Measurements from ENCODE around the gene SH3BP5. TPM values are rescaled to one million over a fixed set of nuclear protein-coding genes. Genes with fewer than 3 reads are reported as not detected.

Gene SH3BP5
- total RNA-seq, 1 donor: 9.1 TPM

- TF ChIP-seq CTCF (IDR thresholded peaks at IDR 0.05; ENCODE audit: insufficient read depth, low read depth, low read length): no peak
- no peak for DNase-seq (ENCODE audit: low read depth)
- no peak overlapping the region for H3K4me3 ChIP-seq (ENCODE audit: low read depth, low read length)
These were observed 42.7 kb downstream of the SH3BP5 start for GRCh38 chr3:15289661-15290060.

- TF ChIP-seq CTCF (IDR thresholded peaks at IDR 0.05; ENCODE audit: insufficient read depth, low read depth, low read length): no peak
- no peak for DNase-seq (ENCODE audit: low read depth)
- H3K4me3 ChIP-seq (ENCODE audit: low read depth, low read length): no peak overlapping the region
These were observed 43.9 kb downstream of the SH3BP5 start for GRCh38 chr3:15288331-15289035.

- no peak for TF ChIP-seq CTCF (IDR thresholded peaks at IDR 0.05; ENCODE audit: insufficient read depth, low read depth, low read length)
- DNase-seq (ENCODE audit: low read depth): peak; percentile 96
- H3K4me3 ChIP-seq (ENCODE audit: low read depth, low read length): no peak overlapping the region
These were observed 44.6 kb downstream of the SH3BP5 start for GRCh38 chr3:15287565-15288330.

- H3K4me3 ChIP-seq (ENCODE audit: low read depth, low read length): no peak overlapping the region
- DNase-seq (ENCODE audit: low read depth): no peak
- TF ChIP-seq CTCF (IDR thresholded peaks at IDR 0.05; ENCODE audit: insufficient read depth, low read depth, low read length): no peak
These were observed 46.4 kb downstream of the SH3BP5 start for GRCh38 chr3:15286022-15286421.

GRCh38 chr3:15284121-15284889, 48.1 kb downstream of the SH3BP5 start:
- H3K4me3 ChIP-seq (ENCODE audit: low read depth, low read length): no peak overlapping the region
- no peak for TF ChIP-seq CTCF (IDR thresholded peaks at IDR 0.05; ENCODE audit: insufficient read depth, low read depth, low read length)
- no peak for DNase-seq (ENCODE audit: low read depth)

GRCh38 chr3:15283702-15284101, 48.7 kb downstream of the SH3BP5 start:
- no peak overlapping the region for H3K4me3 ChIP-seq (ENCODE audit: low read depth, low read length)
- DNase-seq (ENCODE audit: low read depth): no peak
- no peak for TF ChIP-seq CTCF (IDR thresholded peaks at IDR 0.05; ENCODE audit: insufficient read depth, low read depth, low read length)

All from fibroblast of villous mesenchyme (primary cell).